Spleen (tissue), 11 donors: Measurements from ENCODE around the gene MSH5. TPM values are rescaled to one million over a fixed set of nuclear protein-coding genes. Genes with fewer than 3 reads are reported as not detected.

Experiments used
- DNase-seq: peaks from one replicate; pipeline ENCODE4 v3.0.0-alpha.2; 2020
- H3K27ac ChIP-seq, 8 donors: fragments of 200-600 bp; sonication (generic) in 7 of 8; 1 replicate in 4 of 8; 2 replicates in 4 of 8; pipeline versions ENCODE4 v1.5.0 to v1.8.0; 2016 to 2021; ENCODE audit warnings: inconsistent platforms in 4 of 8, mild to moderate bottlenecking in 4 of 8, moderate library complexity in 1 of 8
- H3K27me3 ChIP-seq, 7 donors: fragments of 200-600 bp; sonication (generic) in 6 of 7; replicated peaks in 1 of 7; 1 replicate in 4 of 7; 2 replicates in 3 of 7; pipeline versions ENCODE4 v1.5.0 to v1.8.0; 2016 to 2021; ENCODE audit warnings: inconsistent platforms in 3 of 7, mild to moderate bottlenecking in 1 of 7
- H3K36me3 ChIP-seq, 6 donors: fragments of 200-600 bp; sonication (generic) in 5 of 6; 1 replicate in 4 of 6; 2 replicates in 2 of 6; pipeline versions ENCODE4 v1.5.0 to v1.8.0; 2016 to 2021; ENCODE audit warnings: inconsistent platforms in 2 of 6
- H3K4me1 ChIP-seq, 6 donors: fragments of 200-600 bp; sonication (generic) in 5 of 6; 1 replicate in 3 of 6; 2 replicates in 3 of 6; pipeline versions ENCODE4 v1.5.0 to v1.8.0; 2016 to 2021; ENCODE audit warnings: inconsistent platforms in 3 of 6
- H3K4me3 ChIP-seq, 8 donors: fragments of 200-600 bp; sonication (generic) in 7 of 8; 1 replicate in 4 of 8; 2 replicates in 4 of 8; pipeline versions ENCODE4 v1.5.0 to v1.8.0; 2016 to 2021; ENCODE audit warnings: inconsistent platforms in 4 of 8, mild to moderate bottlenecking in 4 of 8, moderate library complexity in 2 of 8
- H3K9me3 ChIP-seq, 8 donors: fragments of 200-600 bp; sonication (generic) in 7 of 8; 1 replicate in 4 of 8; 2 replicates in 4 of 8; pipeline versions ENCODE4 v1.5.0 to v1.8.0; 2016 to 2021; ENCODE audit warnings: inconsistent platforms in 4 of 8
- CTCF ChIP-seq, 11 experiments: fragments of 200-600 bp in 7 of 11; fragments of 450-650 bp in 4 of 11; sonication (generic) in 4 of 11; IDR thresholded peaks in 8 of 11; conservative IDR thresholded peaks in 3 of 11; 1 replicate in 7 of 11; 2 replicates in 4 of 11; pipeline versions ENCODE4 v1.4.0 to v1.8.0; 2016 to 2021; ENCODE audit warnings: antibody characterized with exemption in 11 of 11, inconsistent platforms in 4 of 11, mild to moderate bottlenecking in 1 of 11
- POLR2A ChIP-seq, 3 donors: fragments of 450-650 bp; IDR thresholded peaks; one replicate each; pipeline ENCODE4 v1.5.1; 2017; ENCODE audit warnings: antibody characterized with exemption in 3 of 3, mild to moderate bottlenecking in 1 of 3
- POLR2AphosphoS5 ChIP-seq, 3 donors: sonication (generic); formaldehyde crosslinking; IDR thresholded peaks; one replicate each; pipeline ENCODE4 v1.5.1; 2017; ENCODE audit warnings: antibody characterized with exemption in 3 of 3
- WGBS, 5 donors: extraction: QIAGEN DNeasy Blood & Tissue Kit in 3 of 5; methylation state at CpG; one replicate each; pipeline versions ENCODE4 v1.1.5 to v1.1.7; 2013 to 2018; 5-methylcytosine and 5-hydroxymethylcytosine counted together
- intact Hi-C: fragments of 100-400 bp; cut with DNase I; formaldehyde crosslinking; loops from one replicate; pipeline ENCODE4 v1.15.0; 2023; ENCODE audit warnings: low total_unique reads
- polyA plus RNA-seq, 3 donors: library from polyadenylated mRNA; stranded (reverse); fragments of 200-250 nt; gene quantifications; one replicate each; pipeline ENCODE4 v1.2.1, GENCODE V29; 2013
- total RNA-seq, 7 donors: library from RNA; depleted of rRNA in 3 of 7; stranded (reverse); fragments of >200 nt in 3 of 7; fragmentation: NEBNext Ultra II Directional in 4 of 7; extraction: Animal tissue kit (Norgen Biotek cat#: 25700) in 4 of 7; gene quantifications; one replicate each; pipeline versions ENCODE4 v1.1.0 to v1.2.1, GENCODE V29; 2016 to 2021
- donor health status: healthy with polysubstance abuse.
- donor health status: DM: no; HTN: no; CAD: no; lungs with moderate emphysema.
- donor health status: DM: no; HTN: no; CAD: no.
- donor health status: Bipolar disorder and iron deficiency.
- donor health status: healthy.
- donor health status: DM: no; HTN: no; CAD: no.
- donor health status: DM: yes; HTN: yes; CAD: no.

The MSH5 gene
- total and polyA plus RNA-seq, 10 donors: 11.2 to 35.2 (median 26.8) TPM

GRCh38 chr6:31702819-31703716, 36.7 kb upstream of the MSH5 start, which contains the start of gene ABHD16A:
Gene ABHD16A, minus strand, starts transcription at chr6:31703324. Its CDS starts 43 bp downstream, at chr6:31703281.
- WGBS, 5 donors: 1 to 2% (median 1%) methylated on average over 42 to 54 of the region's 54 CpGs
- intact Hi-C loops: no loop called here
- H3K36me3 ChIP-seq: peaks cover 0 to 37% (median 22%) of the 10 kb centered on the region in 6 donors

GRCh38 chr6:31705931-31706330, 33.9 kb upstream of the MSH5 start:
- Histone ChIP-seq H3K27me3 (no peaks in the 10 kb centered on the region), H3K27ac (no peak overlapping the region), H3K9me3 (no peaks in the 10 kb centered on the region), H3K4me3 (no peak overlapping the region), H3K36me3 (peaks cover 0 to 8% (median 0%) of the 10 kb centered on the region in 6 donors), H3K4me1 (peaks cover 13 to 36% (median 26%) of the 10 kb centered on the region in 6 donors)
- WGBS, 5 donors: 86 to 94% (median 91%) methylated on average over 5 to 6 of the region's 6 CpGs
- DNase-seq: no peak
- intact Hi-C loops: no loop called here
- TF ChIP-seq POLR2A (IDR thresholded peaks at IDR 0.05): no peak
- TF ChIP-seq POLR2AphosphoS5 (IDR thresholded peaks at IDR 0.05): no peak
- no peak for TF ChIP-seq CTCF (IDR thresholded peaks at IDR 0.05 in 8 of 11, conservative IDR thresholded peaks at IDR 0.05 in 3 of 11)

More at GRCh38 chr6:31702819-31703716, 36.7 kb upstream of the MSH5 start, which contains the start of gene ABHD16A:
- TF ChIP-seq POLR2A (IDR thresholded peaks at IDR 0.05) (peak; percentile 89 to 94 (median 92)), POLR2AphosphoS5 (IDR thresholded peaks at IDR 0.05) (peak; percentile 98 to 99 (median 99)), CTCF (IDR thresholded peaks at IDR 0.05 in 8 of 11, conservative IDR thresholded peaks at IDR 0.05 in 3 of 11) (peak in 7 of 11 experiments; percentile 25 to 58 (median 48))
- H3K27ac ChIP-seq: peak within 1 kb of the TSS; percentile 97 to 100 (median 99)
- peak; percentile 100 for DNase-seq
- H3K27me3 ChIP-seq: no peaks in the 10 kb centered on the region
- H3K4me1 ChIP-seq: peaks cover 15 to 54% (median 35%) of the 10 kb centered on the region in 6 donors
- no peaks in the 10 kb centered on the region for H3K9me3 ChIP-seq
- H3K4me3 ChIP-seq: peak within 1 kb of the TSS; percentile 52 to 82 (median 61)

GRCh38 chr6:31706599-31706998, 33.2 kb upstream of the MSH5 start, which contains the start of gene LY6G6F:
Gene LY6G6F, plus strand, starts transcription at chr6:31706866. Its CDS starts 41 bp downstream, at chr6:31706907.
- H3K27me3 ChIP-seq: no peaks in the 10 kb centered on the region
- TF ChIP-seq POLR2A (IDR thresholded peaks at IDR 0.05): no peak
- no peak for TF ChIP-seq CTCF (IDR thresholded peaks at IDR 0.05 in 8 of 11, conservative IDR thresholded peaks at IDR 0.05 in 3 of 11)
- peaks cover 0 to 2% (median 0%) of the 10 kb centered on the region in 6 donors for H3K36me3 ChIP-seq
- no peak within 1 kb of the TSS for H3K4me3 ChIP-seq
- no peak for DNase-seq
- intact Hi-C loops: no loop called here
- peaks cover 7 to 36% (median 24%) of the 10 kb centered on the region in 6 donors for H3K4me1 ChIP-seq
- H3K9me3 ChIP-seq: no peaks in the 10 kb centered on the region
- H3K27ac ChIP-seq: no peak within 1 kb of the TSS
- WGBS, 5 donors: 44 to 74% (median 64%) methylated on average over 3 of the region's 3 CpGs

- 74 to 88% (median 88%) methylated on average over 5 to 10 of the region's 10 CpGs for WGBS, 5 donors
- intact Hi-C loops: no loop called here
Measured at GRCh38 chr6:31707701-31708100, 32.1 kb upstream of the MSH5 start.

More at GRCh38 chr6:31707701-31708100, 32.1 kb upstream of the MSH5 start:
- Histone ChIP-seq H3K27me3 (no peaks in the 10 kb centered on the region), H3K27ac (no peak overlapping the region), H3K4me3 (no peak overlapping the region), H3K4me1 (peaks cover 0 to 30% (median 17%) of the 10 kb centered on the region in 6 donors), H3K36me3 (no peaks in the 10 kb centered on the region), H3K9me3 (no peaks in the 10 kb centered on the region)
- no peak for DNase-seq
- no peak for TF ChIP-seq CTCF (IDR thresholded peaks at IDR 0.05 in 8 of 11, conservative IDR thresholded peaks at IDR 0.05 in 3 of 11)
- TF ChIP-seq POLR2A (IDR thresholded peaks at IDR 0.05): no peak
- no peak for TF ChIP-seq POLR2AphosphoS5 (IDR thresholded peaks at IDR 0.05)
